GM23248 (cell line): ENCODE measurements around the gene FRS2.

Experiments used
- EZH2 ChIP-seq: fragments of 200-600 bp; sonication (generic); IDR thresholded peaks from 2 replicates; pipeline ENCODE4 v1.6.1; 2018; ENCODE audit warnings: antibody characterized with exemption, mild to moderate bottlenecking; ENCODE audit not compliant: insufficient read depth, poor library complexity, severe bottlenecking
- EZH2phosphoT487 ChIP-seq: fragments of 200-600 bp; sonication (generic); IDR thresholded peaks from 2 replicates; pipeline ENCODE4 v1.6.1; 2018; ENCODE audit warnings: antibody characterized with exemption, moderate library complexity, mild to moderate bottlenecking, low read depth; ENCODE audit not compliant: insufficient read depth

GRCh38 chr12:69475237-69475975 lies 5.2 kb downstream of the FRS2 start:
- TF ChIP-seq EZH2phosphoT487 (no peak), EZH2 (no peak)
